MG63 (cell line): ENCODE data around the gene RNF152. TPM values are rescaled to one million over a fixed set of nuclear protein-coding genes. Genes with fewer than 3 reads are reported as not detected.

Experiments
- DNase-seq: peaks from one replicate; pipeline ENCODE4 v3.0.0-alpha.2; 2020
- H3K27me3 ChIP-seq: fragments of 250-450 bp; sonication (Bioruptor Pico); 2 replicates; pipeline ENCODE4 v1.5.1; 2020; ENCODE audit warnings: mild to moderate bottlenecking, moderate library complexity
- H3K36me3 ChIP-seq: fragments of 250-450 bp; sonication (Bioruptor Pico); 2 replicates; pipeline ENCODE4 v1.5.1; 2020; ENCODE audit warnings: mild to moderate bottlenecking, moderate library complexity
- H3K4me3 ChIP-seq: fragments of 250-450 bp; sonication (Bioruptor Pico); 2 replicates; pipeline ENCODE4 v1.5.1; 2020; ENCODE audit warnings: mild to moderate bottlenecking, moderate library complexity
- H3K9me3 ChIP-seq: fragments of 250-450 bp; sonication (Bioruptor Pico); 2 replicates; pipeline ENCODE4 v1.5.1; 2020; ENCODE audit warnings: mild to moderate bottlenecking, moderate library complexity
- total RNA-seq: library from RNA; depleted of rRNA; stranded (reverse); fragments of >200 nt; shearing (Covaris generic); gene quantifications from 2 replicates; pipeline ENCODE4 v1.2.3, GENCODE V29; 2014; ENCODE audit warnings: low replicate concordance

Gene RNF152
- total RNA-seq, 1 experiment from 2014 or later = 1.1 TPM

DNA sequence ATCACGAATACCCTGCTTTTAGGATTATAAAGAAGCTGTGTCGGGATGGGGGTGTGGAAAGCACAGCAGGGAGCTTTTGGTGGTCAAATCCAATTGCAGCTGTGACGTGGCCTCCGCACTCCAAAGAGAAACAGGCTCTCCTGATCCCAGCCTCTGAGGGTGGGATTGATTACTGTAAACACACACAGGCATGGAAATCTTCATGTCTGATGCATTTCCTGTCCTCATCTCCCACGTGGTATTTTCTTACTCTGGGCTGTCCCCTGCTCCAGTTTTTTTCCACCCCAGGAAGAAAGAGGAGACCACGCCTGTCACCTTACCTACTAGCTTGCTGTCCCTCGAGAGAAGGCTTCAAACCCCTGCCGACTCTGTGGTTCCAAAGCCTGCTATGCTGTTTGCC is 22.7 kb downstream of the RNF152 start:
- Histone ChIP-seq H3K36me3 (no peaks in the 10 kb centered on the region), H3K4me3 (no peak overlapping the region), H3K27me3 (no peaks in the 10 kb centered on the region), H3K9me3 (no peaks in the 10 kb centered on the region)
- peak; percentile 31 for DNase-seq

DNA sequence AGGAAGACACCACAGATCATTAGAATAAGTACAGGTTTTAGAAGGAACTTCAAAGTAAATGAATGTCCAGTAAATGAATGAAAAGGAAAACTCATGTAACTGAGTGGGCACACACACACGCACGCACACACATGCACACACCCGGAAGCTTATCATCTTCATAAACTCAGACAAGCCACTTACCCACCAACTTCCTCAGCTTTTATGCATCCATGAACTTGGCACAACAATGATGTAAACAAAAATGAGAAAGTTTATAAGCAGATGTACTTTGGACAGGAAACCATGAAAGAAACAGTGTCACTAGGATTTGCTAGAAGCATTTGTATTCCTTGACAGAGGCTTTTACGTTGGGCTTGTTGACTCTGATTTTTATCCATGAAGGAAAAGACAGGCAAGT is 23.2 kb downstream of the RNF152 start:
- Histone ChIP-seq H3K36me3 (no peaks in the 10 kb centered on the region), H3K4me3 (no peak overlapping the region), H3K9me3 (no peaks in the 10 kb centered on the region), H3K27me3 (no peaks in the 10 kb centered on the region)
- no peak for DNase-seq

GRCh38 chr18:61865466-61866175 is 27.2 kb downstream of the RNF152 start:
- Histone ChIP-seq H3K36me3 (no peaks in the 10 kb centered on the region), H3K9me3 (no peaks in the 10 kb centered on the region), H3K27me3 (no peaks in the 10 kb centered on the region), H3K4me3 (no peak overlapping the region)
- DNase-seq = no peak

DNA sequence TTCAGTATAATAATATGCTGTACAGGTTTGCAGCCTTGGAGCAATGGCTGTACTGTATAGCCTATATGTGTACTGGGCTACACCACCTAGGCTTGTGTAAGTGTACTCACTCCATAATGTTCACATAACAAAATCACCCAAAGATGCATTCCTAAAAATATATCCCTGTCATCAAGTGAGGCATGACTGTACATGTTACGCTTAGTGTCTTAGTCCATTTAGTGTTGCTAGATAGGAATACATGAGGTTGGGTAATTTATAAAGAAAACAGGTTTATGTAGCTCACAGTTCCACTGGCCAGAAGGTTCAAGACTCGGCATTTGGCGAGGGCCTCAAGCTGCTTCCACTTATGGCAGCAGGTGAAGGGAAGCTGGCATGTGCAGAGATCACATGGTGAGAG is 31.4 kb downstream of the RNF152 start:
- H3K9me3 ChIP-seq = no peaks in the 10 kb centered on the region
- no peaks in the 10 kb centered on the region for H3K27me3 ChIP-seq
- no peak overlapping the region for H3K4me3 ChIP-seq
- DNase-seq = no peak
- no peaks in the 10 kb centered on the region for H3K36me3 ChIP-seq

DNA sequence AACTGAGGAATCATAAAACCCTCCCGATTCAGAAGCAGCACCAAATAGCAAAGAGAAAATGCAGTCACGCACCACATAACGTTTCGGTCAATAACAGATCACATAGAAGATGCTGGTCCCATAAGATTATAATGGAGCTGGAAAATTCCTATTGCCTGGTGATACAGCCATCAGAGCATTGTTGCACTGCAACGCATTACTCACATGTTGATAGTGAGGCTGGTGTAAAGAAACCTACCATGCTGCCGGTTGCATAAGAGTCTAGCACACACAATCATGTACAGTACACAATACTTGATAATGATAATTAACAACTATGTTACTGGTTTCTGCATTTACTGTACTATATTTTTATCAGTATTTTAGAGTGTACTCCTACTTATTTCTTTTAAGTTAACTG is 32.5 kb downstream of the RNF152 start:
- H3K9me3 ChIP-seq = no peaks in the 10 kb centered on the region
- no peak for DNase-seq
- no peaks in the 10 kb centered on the region for H3K27me3 ChIP-seq
- no peaks in the 10 kb centered on the region for H3K36me3 ChIP-seq
- no peak overlapping the region for H3K4me3 ChIP-seq

DNA sequence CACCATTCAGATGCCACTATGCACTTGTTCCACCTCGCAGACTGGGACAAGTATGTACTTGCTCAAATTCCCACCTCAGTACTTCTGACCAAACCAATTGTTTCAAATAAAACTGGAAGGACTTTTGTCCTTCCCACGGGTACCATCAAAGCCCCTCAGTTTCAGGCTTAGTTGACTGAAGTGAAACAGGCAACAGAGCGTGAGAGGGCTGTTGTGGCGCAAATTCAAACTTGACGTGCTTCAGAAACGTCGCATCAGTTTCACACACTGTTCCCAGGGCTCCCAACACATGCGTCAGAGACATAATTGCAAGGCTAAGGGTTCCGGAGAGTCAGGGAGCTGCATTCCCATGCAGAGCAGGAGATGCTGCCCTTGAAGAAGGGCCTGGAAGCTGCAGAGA is 33.7 kb downstream of the RNF152 start:
- Histone ChIP-seq H3K36me3 (no peaks in the 10 kb centered on the region), H3K4me3 (no peak overlapping the region), H3K9me3 (no peaks in the 10 kb centered on the region), H3K27me3 (no peaks in the 10 kb centered on the region)
- DNase-seq = no peak

DNA sequence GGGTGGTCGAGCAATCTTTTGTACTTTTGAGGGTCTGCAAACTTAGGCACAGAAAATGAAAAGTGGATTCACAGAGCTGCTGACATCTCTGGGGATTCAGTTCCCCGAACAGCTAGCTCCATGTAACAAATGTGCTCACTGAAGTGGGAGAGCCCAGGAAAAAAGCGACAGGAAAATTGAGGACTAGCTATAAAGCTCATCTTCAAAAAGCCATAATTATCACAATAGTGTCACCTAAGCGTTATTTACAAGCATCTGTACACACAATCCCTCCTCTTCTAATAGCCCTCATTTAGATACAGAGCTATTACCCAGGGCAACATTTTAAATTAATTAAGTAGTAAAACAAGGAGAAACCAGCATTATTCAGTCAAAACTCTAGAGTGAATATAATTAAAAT is 36.1 kb downstream of the RNF152 start:
- H3K4me3 ChIP-seq = no peak overlapping the region
- DNase-seq = no peak
- no peaks in the 10 kb centered on the region for H3K27me3 ChIP-seq
- no peaks in the 10 kb centered on the region for H3K36me3 ChIP-seq
- no peaks in the 10 kb centered on the region for H3K9me3 ChIP-seq

- Histone ChIP-seq H3K9me3 (no peaks in the 10 kb centered on the region), H3K27me3 (no peaks in the 10 kb centered on the region), H3K4me3 (no peak overlapping the region), H3K36me3 (no peaks in the 10 kb centered on the region)
- DNase-seq = no peak
These were observed 37.1 kb downstream of the RNF152 start for GRCh38 chr18:61855449-61856378.

DNA sequence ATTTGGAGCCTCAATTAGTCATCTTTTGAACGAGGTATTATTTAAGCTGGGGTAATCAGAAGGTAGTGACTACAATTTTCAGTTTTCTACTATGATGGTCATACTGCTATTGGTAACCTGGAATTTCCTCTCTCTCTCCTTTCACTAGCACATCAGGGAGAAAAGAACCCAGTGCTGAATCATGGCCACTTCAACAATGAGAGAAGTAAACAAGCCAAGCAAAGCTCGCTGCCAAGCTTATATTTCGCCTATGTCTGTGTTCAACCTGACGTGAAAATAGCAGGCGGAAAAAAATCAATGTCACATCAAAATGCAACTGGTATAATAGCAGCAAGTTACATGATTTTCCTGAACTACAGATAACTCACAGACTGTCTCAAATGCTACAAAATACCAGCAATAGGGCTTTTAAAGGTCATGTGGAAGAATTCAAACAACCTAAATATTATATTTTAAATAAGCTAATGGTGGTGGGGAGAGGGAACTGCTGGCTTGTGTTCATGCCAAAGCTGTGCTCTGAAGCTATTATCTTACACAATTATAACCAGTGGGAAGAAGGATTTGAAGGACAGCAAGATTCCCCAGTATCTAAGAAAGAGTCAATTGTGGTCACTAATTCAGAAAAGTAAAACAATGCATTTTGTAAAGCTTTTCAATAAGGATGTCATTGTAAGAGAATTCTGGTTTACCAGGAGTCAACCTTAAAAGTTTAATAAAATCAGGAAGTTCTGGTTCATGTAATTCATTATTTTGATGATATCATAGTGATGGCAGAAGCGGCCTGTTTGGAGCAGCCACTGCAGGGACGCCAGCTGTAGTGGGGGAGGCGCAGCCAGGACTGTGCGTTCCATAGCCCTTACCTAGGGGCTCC is 38.0 kb downstream of the RNF152 start:
- Histone ChIP-seq H3K36me3 (no peaks in the 10 kb centered on the region), H3K27me3 (no peaks in the 10 kb centered on the region), H3K4me3 (no peak overlapping the region), H3K9me3 (no peaks in the 10 kb centered on the region)
- DNase-seq = no peak

DNA sequence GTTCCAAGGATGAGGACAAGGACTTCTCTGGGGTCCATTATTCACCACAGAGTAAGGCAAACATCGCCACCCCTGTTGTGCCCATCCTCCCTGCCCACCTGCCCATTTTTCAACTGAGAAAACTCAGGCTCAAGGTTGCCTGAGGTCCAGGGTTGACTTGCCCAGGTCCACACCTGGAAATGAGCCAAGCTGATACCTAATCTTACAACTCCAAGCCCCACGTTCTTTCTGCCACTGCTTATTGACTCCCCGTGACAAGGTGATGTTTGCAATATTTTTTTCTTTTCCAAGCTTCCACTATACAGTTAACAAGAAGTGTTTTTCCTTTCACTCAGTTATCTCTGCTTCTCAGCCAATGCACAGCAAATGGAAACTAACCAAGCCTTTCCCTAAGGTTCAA is 39.0 kb downstream of the RNF152 start:
- Histone ChIP-seq H3K27me3 (no peaks in the 10 kb centered on the region), H3K4me3 (no peak overlapping the region), H3K9me3 (no peaks in the 10 kb centered on the region), H3K36me3 (no peaks in the 10 kb centered on the region)
- DNase-seq = no peak

- Histone ChIP-seq H3K27me3 (no peaks in the 10 kb centered on the region), H3K36me3 (no peaks in the 10 kb centered on the region), H3K4me3 (no peak overlapping the region), H3K9me3 (no peaks in the 10 kb centered on the region)
- no peak for DNase-seq
These were observed 40.3 kb downstream of the RNF152 start for GRCh38 chr18:61852496-61852895.

GRCh38 chr18:61851940-61852451 is 40.8 kb downstream of the RNF152 start:
- Histone ChIP-seq H3K4me3 (no peak overlapping the region), H3K36me3 (no peaks in the 10 kb centered on the region), H3K9me3 (no peaks in the 10 kb centered on the region), H3K27me3 (no peaks in the 10 kb centered on the region)
- DNase-seq = no peak

DNA sequence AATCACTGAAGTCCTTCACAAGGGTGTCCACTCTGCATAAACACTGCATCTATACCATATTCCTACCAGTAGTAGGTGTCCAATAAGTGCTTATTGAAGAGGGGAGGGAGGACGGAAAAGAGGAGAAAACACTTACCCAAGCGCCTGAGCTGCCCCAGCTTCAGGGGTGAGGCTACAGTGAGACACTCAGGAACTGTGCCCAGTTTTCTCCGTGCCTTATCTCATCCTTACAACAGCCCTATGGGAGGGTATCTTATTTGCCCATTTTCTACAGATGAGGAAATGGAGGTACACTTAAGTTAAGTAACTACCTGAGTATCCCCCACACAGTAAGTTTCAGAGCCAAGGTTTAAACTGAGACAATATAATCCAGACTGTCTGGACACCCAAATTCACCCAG is 41.5 kb downstream of the RNF152 start:
- H3K27me3 ChIP-seq = no peaks in the 10 kb centered on the region
- no peaks in the 10 kb centered on the region for H3K36me3 ChIP-seq
- H3K9me3 ChIP-seq = no peaks in the 10 kb centered on the region
- H3K4me3 ChIP-seq = no peak overlapping the region
- no peak for DNase-seq

DNA sequence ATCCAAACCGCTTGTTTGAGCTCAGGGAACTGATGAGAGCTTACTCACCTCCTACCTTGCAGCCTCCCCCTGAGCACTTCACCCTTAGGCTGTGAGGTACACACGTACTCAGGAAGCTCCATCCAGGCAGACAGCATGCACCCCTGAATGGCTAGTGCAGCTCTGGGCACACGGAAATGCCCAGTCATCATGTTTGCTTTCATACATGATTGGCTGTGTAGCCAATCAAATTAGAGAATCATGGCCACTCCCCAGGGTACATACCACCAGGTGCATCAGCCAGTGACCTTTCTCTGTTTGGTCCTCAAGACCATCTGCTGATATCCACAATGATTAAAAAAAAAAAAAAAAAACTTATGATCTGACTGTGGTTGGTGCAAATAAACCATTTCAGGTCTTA is 42.1 kb downstream of the RNF152 start:
- Histone ChIP-seq H3K9me3 (no peaks in the 10 kb centered on the region), H3K4me3 (no peak overlapping the region), H3K36me3 (no peaks in the 10 kb centered on the region), H3K27me3 (no peaks in the 10 kb centered on the region)
- no peak for DNase-seq

GRCh38 chr18:61847164-61847791 is 45.5 kb downstream of the RNF152 start:
- Histone ChIP-seq H3K27me3 (no peaks in the 10 kb centered on the region), H3K9me3 (no peaks in the 10 kb centered on the region), H3K36me3 (no peaks in the 10 kb centered on the region), H3K4me3 (no peak overlapping the region)
- no peak for DNase-seq

- DNase-seq = no peak
- H3K27me3 ChIP-seq = no peaks in the 10 kb centered on the region
- H3K9me3 ChIP-seq = no peaks in the 10 kb centered on the region
- H3K36me3 ChIP-seq = no peaks in the 10 kb centered on the region
- no peak overlapping the region for H3K4me3 ChIP-seq
These were observed 47.6 kb downstream of the RNF152 start for GRCh38 chr18:61845197-61845596.
